HCT116 (cell line): ENCODE results near the gene BDKRB1.
A peak's percentile ranks its signal among the peaks of the same experiment; 100 is the strongest.

Experiments used
- EZH2 ChIP-seq: fragments of 200-600 bp; sonication (generic); IDR thresholded peaks from 2 replicates; pipeline ENCODE4 v1.6.1; 2017; ENCODE audit warnings: antibody characterized with exemption, mixed run types
- FOSL1 ChIP-seq: IDR thresholded peaks from 2 replicates; pipeline ENCODE4 v1.6.1; 2012; ENCODE audit warnings: low read depth
- JUND ChIP-seq: IDR thresholded peaks from 2 replicates; pipeline ENCODE4 v1.6.1; 2012
- POLR2A ChIP-seq: IDR thresholded peaks from 2 replicates; pipeline ENCODE4 v1.7.0; 2011; ENCODE audit warnings: borderline replicate concordance; ENCODE audit not compliant: insufficient read depth, insufficient read length; ENCODE audit errors: extremely low read depth
- POLR2AphosphoS5 ChIP-seq: IDR thresholded peaks from 2 replicates; pipeline ENCODE4 v1.6.1; 2011; ENCODE audit warnings: mild to moderate bottlenecking, low read depth, low read length, moderate library complexity
- RAD21 ChIP-seq: IDR thresholded peaks from 2 replicates; pipeline ENCODE4 v1.6.1; 2012; ENCODE audit warnings: low read depth, mild to moderate bottlenecking
- TF ChIP-seq, protein P1 (sequence below), 3 experiments: fragments of 200-600 bp in 1 of 3; sonication (generic) in 1 of 3; IDR thresholded peaks in 2 of 3; conservative IDR thresholded peaks in 1 of 3; 2 replicates each; pipeline ENCODE4 v1.5.1; 2012 to 2017; ENCODE audit warnings: low read depth in 2 of 3, low read length in 2 of 3, antibody characterized with exemption in 1 of 3, borderline replicate concordance in 1 of 3, control low read depth in 1 of 3, mild to moderate bottlenecking in 1 of 3, mixed read lengths in 1 of 3, mixed run types in 1 of 3, moderate library complexity in 1 of 3; ENCODE audit not compliant: insufficient read depth in 1 of 3

DNA sequence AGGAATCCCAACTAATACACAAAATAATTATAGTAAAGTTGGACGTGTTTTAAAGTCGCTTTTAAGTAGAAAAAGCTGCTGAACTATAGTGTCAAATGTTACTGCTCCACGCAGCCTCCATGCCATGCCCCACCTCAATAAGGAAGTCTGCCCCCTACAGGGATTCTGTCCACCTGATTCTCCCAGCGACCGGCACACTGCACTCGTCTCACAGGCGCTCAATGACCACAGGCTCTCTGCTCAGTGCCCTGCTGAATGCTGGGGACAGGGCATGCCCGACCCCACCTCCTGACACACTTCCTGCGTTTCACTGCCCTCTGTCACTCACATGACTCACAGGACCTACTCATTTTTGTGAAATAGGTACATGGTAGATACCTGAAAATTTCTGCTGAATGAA lies 48.9 kb downstream of the BDKRB1 start:
- TF ChIP-seq POLR2A (no peak), JUND (no peak), EZH2 (no peak), RAD21 (no peak), POLR2AphosphoS5 (no peak), FOSL1 (no peak)
- TF ChIP-seq, protein P1, sequence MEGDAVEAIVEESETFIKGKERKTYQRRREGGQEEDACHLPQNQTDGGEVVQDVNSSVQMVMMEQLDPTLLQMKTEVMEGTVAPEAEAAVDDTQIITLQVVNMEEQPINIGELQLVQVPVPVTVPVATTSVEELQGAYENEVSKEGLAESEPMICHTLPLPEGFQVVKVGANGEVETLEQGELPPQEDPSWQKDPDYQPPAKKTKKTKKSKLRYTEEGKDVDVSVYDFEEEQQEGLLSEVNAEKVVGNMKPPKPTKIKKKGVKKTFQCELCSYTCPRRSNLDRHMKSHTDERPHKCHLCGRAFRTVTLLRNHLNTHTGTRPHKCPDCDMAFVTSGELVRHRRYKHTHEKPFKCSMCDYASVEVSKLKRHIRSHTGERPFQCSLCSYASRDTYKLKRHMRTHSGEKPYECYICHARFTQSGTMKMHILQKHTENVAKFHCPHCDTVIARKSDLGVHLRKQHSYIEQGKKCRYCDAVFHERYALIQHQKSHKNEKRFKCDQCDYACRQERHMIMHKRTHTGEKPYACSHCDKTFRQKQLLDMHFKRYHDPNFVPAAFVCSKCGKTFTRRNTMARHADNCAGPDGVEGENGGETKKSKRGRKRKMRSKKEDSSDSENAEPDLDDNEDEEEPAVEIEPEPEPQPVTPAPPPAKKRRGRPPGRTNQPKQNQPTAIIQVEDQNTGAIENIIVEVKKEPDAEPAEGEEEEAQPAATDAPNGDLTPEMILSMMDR (IDR thresholded peaks at IDR 0.05 in 2 of 3, conservative IDR thresholded peaks at IDR 0.05 in 1 of 3; ENCODE audit: borderline replicate concordance in 1 of 3, insufficient read depth in 1 of 3, low read depth in 2 of 3, low read length in 2 of 3): peak in 2 of 3 experiments; percentile 28 to 29; a peak in 2 of 6 replicates
